Gastrocnemius medialis (tissue), 4 donors: ENCODE results near the gene PEX5L.

ENCODE experiments used
- CTCF ChIP-seq, 5 experiments: fragments of 450-650 bp in 3 of 5; fragments of 200-600 bp in 2 of 5; sonication (generic) in 2 of 5; IDR thresholded peaks in 4 of 5; conservative IDR thresholded peaks in 1 of 5; 1 replicate in 4 of 5; 2 replicates in 1 of 5; pipeline ENCODE4 v1.5.1; 2016 to 2019; ENCODE audit warnings: antibody characterized with exemption in 5 of 5, mild to moderate bottlenecking in 3 of 5, moderate library complexity in 3 of 5
- POLR2A ChIP-seq, 2 donors: fragments of 450-650 bp; IDR thresholded peaks; one replicate each; pipeline ENCODE4 v1.6.1; 2017; ENCODE audit warnings: antibody characterized with exemption in 2 of 2, mild to moderate bottlenecking in 2 of 2, moderate library complexity in 2 of 2

GRCh38 chr3:179981646-179982045 lies 55.1 kb downstream of the PEX5L start:
- TF ChIP-seq POLR2A (IDR thresholded peaks at IDR 0.05) (no peak), CTCF (IDR thresholded peaks at IDR 0.05 in 4 of 5, conservative IDR thresholded peaks at IDR 0.05 in 1 of 5) (no peak)
